Stimulated activated CD4-positive, alpha-beta T cell treated with anti-CD3 and anti-CD28 coated beads, Interleukin-4, amount 100 ng/mL, for 24 hours (primary cell): ENCODE measurements around the gene UBA6.

Experiments
- DNase-seq: peaks from one replicate; pipeline ENCODE4 v3.0.0-alpha.2; 2020

The UBA6 gene

DNA sequence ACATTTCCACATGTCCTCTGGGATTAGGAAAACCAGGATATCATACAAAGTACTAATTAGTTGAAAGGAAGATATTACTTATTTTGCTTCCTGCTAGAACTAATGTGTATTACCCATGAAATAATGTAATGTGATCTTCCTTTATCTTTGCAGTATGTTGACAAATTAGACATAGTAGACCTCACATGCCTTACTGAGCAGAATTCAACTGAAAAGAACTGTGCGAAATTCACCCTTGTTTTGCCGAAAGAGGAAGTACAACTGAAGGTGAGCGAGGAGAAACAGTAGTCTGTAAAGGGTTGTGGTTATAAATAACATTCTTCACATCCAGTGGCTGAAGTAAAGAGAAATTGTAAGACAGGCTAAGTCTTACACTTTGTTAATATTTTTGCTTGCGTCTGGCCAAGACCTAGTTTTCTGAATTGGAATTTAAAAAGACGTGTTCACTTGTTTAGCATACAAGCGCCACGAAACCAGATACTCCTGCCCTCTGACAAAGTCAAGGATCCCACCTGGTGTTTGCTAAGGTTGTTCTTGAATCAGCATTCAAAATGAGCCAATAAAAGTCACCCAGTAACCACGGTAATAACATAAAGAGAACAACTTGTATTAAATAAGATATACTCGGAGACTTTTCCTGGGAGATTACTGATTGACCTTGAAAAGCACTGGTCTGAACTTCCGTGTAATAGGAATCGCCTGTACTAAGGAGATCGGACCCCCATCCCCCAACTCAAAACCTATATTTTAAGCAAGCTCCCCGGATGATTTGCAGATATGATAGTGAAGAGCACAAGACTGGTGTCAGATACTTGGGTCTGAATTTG is 125.5 kb downstream of the UBA6 start:
- no peak for DNase-seq

DNA sequence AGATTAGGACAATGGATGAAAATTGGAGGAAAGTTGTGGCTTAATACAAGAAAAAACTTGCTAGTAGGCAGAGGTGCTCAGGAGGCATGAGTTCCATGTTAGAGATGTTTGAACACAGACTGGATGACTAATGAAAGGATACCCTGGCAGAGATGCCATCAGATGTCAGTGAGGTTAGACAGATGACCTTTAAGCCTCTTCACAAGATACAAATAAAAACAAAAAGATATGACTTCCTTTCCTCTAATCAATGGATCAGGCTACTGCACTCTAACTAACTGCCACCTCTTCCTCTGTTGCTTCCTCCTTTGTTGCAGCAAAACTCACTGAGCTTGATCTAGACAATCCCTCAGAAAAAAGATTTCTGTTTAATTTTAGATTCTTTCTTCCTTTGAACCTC is 127.8 kb downstream of the UBA6 start:
- no peak for DNase-seq

DNA sequence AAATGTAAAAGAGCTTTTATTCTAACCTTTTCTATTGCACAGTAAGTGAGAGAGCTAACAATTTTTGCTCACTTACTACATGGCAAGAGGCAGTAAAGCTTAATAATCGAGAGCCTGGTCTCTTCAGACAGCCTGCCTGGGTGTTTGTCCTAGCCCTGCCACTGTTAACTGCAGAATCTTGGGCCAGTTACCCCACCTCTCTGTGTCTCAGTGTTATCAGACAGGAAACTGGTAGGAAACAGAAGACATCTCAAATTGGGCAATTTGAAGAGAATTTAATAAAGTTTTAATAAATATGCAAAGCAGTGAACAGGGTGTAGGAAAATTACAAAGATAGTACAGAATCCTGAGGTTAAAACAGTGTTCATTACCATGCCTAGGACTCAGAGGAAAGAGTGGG is 129.0 kb downstream of the UBA6 start:
- DNase-seq = no peak

DNA sequence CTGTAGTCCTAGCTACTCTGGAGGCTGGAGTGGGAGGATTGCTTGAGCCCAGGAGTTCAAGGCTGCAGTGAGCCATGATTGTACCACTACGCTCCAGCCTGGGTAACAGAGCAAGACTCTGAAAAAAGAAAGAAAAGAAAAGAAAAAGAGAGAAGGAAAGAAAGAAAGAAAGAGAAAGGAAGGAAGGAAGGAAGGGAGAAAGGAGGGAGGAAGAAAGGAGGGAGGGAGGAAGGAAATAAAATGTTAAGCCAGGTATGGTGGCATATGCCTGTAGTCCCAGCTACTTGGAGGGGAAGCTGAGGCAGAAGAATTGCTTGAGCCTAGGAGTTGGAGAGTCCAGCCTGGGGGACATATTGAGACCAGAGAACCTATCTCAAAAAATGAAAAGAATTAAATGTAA is 130.4 kb downstream of the UBA6 start:
- no peak for DNase-seq

DNA sequence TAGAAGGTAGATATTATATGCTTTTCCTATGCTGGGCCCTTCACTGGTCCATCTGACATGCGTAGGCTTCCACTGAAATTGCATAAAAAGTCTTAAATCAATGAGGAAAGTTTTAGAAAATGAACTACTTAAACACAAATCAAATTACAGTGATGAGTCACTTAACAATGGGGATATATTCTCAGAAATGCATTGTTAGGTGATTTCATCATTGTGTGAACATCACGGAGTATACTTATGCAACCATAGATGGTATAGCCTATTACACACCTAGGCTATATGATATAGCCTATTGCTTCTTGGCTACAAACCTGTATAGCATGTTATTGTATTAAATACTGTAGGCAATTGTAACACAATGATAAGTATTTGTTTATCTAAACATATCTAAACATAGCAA is 132.1 kb downstream of the UBA6 start:
- no peak for DNase-seq

DNA sequence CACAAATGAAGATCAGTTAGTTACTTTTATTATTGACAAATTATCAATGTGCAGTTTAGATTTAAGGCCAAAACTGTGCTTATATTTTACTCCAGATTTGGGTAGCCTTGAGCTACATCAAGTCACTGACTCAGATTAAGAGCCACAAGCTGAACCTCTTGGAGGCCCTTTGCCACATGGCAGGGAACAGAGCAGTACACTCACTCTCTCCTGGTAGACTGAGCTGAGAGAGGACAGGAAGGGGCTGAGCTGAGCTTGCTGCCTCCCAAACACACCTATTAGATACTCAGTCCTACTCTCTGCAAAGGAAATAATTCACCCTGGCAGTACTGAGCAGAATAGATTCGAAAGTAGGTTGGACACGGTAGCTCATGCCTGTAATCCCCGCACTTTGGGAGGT is 134.6 kb downstream of the UBA6 start:
- no peak for DNase-seq

DNA sequence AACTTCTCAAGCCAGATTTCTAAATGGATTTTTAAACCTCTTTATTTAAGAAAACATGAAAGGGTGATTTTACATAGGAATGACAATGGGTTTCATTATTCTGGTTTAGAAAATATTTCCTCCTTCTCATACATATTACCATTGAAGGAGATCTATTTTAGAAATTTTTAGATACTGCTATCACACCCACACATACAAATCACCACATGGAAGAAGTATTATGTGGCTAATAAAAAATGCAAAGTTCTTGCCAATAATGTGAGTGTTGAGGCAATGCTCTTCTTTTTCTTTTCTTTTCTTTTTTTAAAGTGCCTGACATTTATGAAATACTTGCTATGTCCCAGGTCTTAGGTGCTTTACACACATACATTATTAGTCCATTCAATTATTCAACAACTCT is 135.7 kb downstream of the UBA6 start:
- no peak for DNase-seq
